Activated CD8-positive, alpha-beta memory T cell treated with anti-CD3 and anti-CD28 coated beads for 36 hours (primary cell): Measurements from ENCODE around the gene MOAP1. TPM values are rescaled to one million over a fixed set of nuclear protein-coding genes. Genes with fewer than 3 reads are reported as not detected.
"Not testable (repeated sequence)": the region's sequence is repeated elsewhere in the genome, so short reads cannot be mapped to it uniquely, and the experiment has no call there.

Source experiments
- CTCF ChIA-PET: fragments of 350-600 bp; sonication (Branson Sonifier 250); formaldehyde crosslinking; loops from one replicate; lab custom pipeline; 2021; ENCODE audit warnings: antibody characterized with exemption; lab: Charles Lee
- POLR2A ChIA-PET: fragments of 350-600 bp; sonication (Branson Sonifier 250); formaldehyde crosslinking; loops from one replicate; lab custom pipeline; 2021; ENCODE audit warnings: antibody characterized with exemption; lab: Charles Lee
- total RNA-seq, 2 experiments: library from RNA; stranded (reverse); gene quantifications; one replicate each; pipeline ENCODE4 v1.2.3, GENCODE V29; 2021

Gene MOAP1
- total RNA-seq: 10 to 100 TPM; 15.7 to 15.9 TPM

GRCh38 chr14:93184391-93185348 is at the start of gene MOAP1, which contains the start of gene LYSET:
Gene MOAP1, minus strand, starts transcription at chr14:93184897. Its CDS starts 655 bp downstream, at chr14:93184242.
Gene LYSET, plus strand, starts transcription at chr14:93185317. Its CDS starts 89 bp downstream, at chr14:93185406.
- POLR2A ChIA-PET: interaction anchor here (1.0 to 2.6 kb wide), 3 partner anchors 22 to 70 kb away, joined by 4 to 27 read pairs (median 7); partner anchors contain the start of genes GON7 and UBR7

GRCh38 chr14:93233078-93233477 is 48.4 kb upstream of the MOAP1 start:
- POLR2A ChIA-PET: interaction anchor here (0.7 kb wide), 1 partner anchor 12 kb away, joined by 4 read pairs; no protein-coding TSS in a partner anchor
- CTCF ChIA-PET: not testable (repeated sequence)

More at GRCh38 chr14:93184391-93185348, at the start of gene MOAP1, which contains the start of gene LYSET:
- CTCF ChIA-PET: interaction anchor here (0.7 to 1.3 kb wide), 5 partner anchors 22 to 145 kb away, joined by 3 to 7 read pairs (median 5); partner anchors contain the start of genes GON7 and UBR7

GRCh38 chr14:93232159-93232558 is 47.5 kb upstream of the MOAP1 start:
- ChIA-PET CTCF (no interaction called here), POLR2A (no interaction called here)

GRCh38 chr14:93231129-93231979 is 46.7 kb upstream of the MOAP1 start:
- ChIA-PET CTCF (no interaction called here), POLR2A (no interaction called here)

GRCh38 chr14:93230539-93230938 is 45.8 kb upstream of the MOAP1 start:
- CTCF ChIA-PET: no interaction called here

GRCh38 chr14:93228550-93228949 is 43.9 kb upstream of the MOAP1 start:
- ChIA-PET POLR2A (no interaction called here), CTCF (no interaction called here)

More at GRCh38 chr14:93230539-93230938, 45.8 kb upstream of the MOAP1 start:
- POLR2A ChIA-PET: no interaction called here

GRCh38 chr14:93223565-93223964 is 38.9 kb upstream of the MOAP1 start:
- CTCF ChIA-PET: interaction anchor here (0.8 kb wide), 1 partner anchor 46 kb away, joined by 3 read pairs; no protein-coding TSS in a partner anchor
- POLR2A ChIA-PET: no interaction called here

- POLR2A ChIA-PET: no interaction called here
- CTCF ChIA-PET: no interaction called here
Measured at GRCh38 chr14:93220509-93220908, 35.8 kb upstream of the MOAP1 start.

GRCh38 chr14:93219103-93219726 is 34.5 kb upstream of the MOAP1 start:
- ChIA-PET POLR2A (no interaction called here), CTCF (interaction anchor here (0.7 kb wide), 1 partner anchor 138 kb away, joined by 3 read pairs; no protein-coding TSS in a partner anchor)

- ChIA-PET POLR2A (no interaction called here), CTCF (no interaction called here)
Measured at GRCh38 chr14:93214598-93214997, 29.9 kb upstream of the MOAP1 start.

GRCh38 chr14:93212432-93212831 is 27.7 kb upstream of the MOAP1 start:
- ChIA-PET POLR2A (no interaction called here), CTCF (no interaction called here)

- ChIA-PET POLR2A (interaction anchor here (0.8 to 2.8 kb wide), 3 partner anchors 23 to 124 kb away, joined by 3 to 27 read pairs (median 4); partner anchors contain the start of genes LYSET and MOAP1), CTCF (interaction anchor here (0.6 to 1.6 kb wide), 8 partner anchors 10 to 93 kb away, joined by 3 to 7 read pairs (median 4); partner anchors contain the start of genes ITPK1, LYSET and MOAP1)
Measured at GRCh38 chr14:93207468-93208308, 23.0 kb upstream of the MOAP1 start.

- ChIA-PET POLR2A (interaction anchor here (0.8 to 2.8 kb wide), 3 partner anchors 22 to 124 kb away, joined by 3 to 27 read pairs (median 4); partner anchors contain the start of genes LYSET and MOAP1), CTCF (interaction anchor here (0.6 to 1.6 kb wide), 9 partner anchors 9 to 93 kb away, joined by 3 to 7 read pairs (median 4); partner anchors contain the start of genes ITPK1, LYSET and MOAP1)
Measured at GRCh38 chr14:93206793-93207467, 22.2 kb upstream of the MOAP1 start, which contains the start of the genes GON7 and UBR7. Gene GON7, minus strand, starts transcription at chr14:93207065. Its CDS starts 28 bp downstream, at chr14:93207037. Gene UBR7, plus strand, starts transcription at chr14:93207256. Its CDS starts 36 bp downstream, at chr14:93207292.

GRCh38 chr14:93201155-93201704 is 16.5 kb upstream of the MOAP1 start:
- ChIA-PET POLR2A (no interaction called here), CTCF (interaction anchor here (1.0 kb wide), 1 partner anchor 88 kb away, joined by 3 read pairs; no protein-coding TSS in a partner anchor)

- ChIA-PET POLR2A (no interaction called here), CTCF (interaction anchor here (1.0 kb wide), 1 partner anchor 87 kb away, joined by 3 read pairs; no protein-coding TSS in a partner anchor)
Measured at GRCh38 chr14:93200553-93200952, 15.9 kb upstream of the MOAP1 start.

- POLR2A ChIA-PET: interaction anchor here (0.6 kb wide), 1 partner anchor 1170 kb away, joined by 4 read pairs; no protein-coding TSS in a partner anchor
- CTCF ChIA-PET: no interaction called here
Measured at GRCh38 chr14:93199031-93199430, 14.3 kb upstream of the MOAP1 start.
